Ecto neural progenitor cell (in vitro differentiated cells): ENCODE measurements around the gene HSD17B12.

Experiments
- DNase-seq: peaks from one replicate; pipeline ENCODE4 v3.0.0-alpha.2; 2018; ENCODE audit warnings: low spot score

The HSD17B12 gene

DNA sequence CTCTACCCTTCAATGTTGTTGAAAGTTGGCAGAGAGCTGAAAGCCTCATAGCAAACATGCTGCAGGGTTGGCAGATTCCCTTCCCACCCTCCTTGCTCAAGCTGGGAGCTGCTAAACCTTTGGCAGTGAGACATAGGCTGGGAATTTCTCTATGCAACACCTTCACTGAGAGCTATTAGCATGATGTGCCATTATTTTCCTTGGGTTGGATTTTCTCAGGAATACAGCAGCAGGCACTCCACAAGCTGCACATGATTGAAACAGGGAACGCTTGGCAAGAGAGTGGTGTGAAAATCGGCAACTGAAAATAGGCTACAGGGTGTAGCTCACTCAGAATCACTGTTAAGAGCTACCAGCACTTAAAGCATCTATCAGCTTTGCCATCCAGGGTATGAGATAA lies 190.5 kb downstream of the HSD17B12 start:
- no peak for DNase-seq

DNA sequence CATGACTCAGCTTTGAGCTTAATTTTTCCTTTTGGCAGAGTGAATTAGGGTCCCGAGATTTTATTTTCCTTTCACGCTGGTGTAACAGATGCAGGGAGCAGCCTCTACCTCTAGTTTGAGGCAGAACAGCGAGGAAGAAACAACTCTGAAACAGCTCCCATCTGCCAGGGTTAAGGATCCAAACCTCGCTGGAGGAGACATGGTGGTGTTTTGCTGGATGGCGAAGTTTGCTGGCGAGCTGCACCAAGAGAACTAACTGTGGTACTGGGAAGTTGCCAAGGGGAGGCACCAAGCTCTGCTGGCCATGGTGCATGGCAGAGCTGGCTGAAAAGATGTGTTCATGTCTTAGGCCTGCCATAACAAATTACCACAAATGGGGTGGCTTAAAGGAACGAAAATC lies 192.5 kb downstream of the HSD17B12 start:
- DNase-seq, result no peak

DNA sequence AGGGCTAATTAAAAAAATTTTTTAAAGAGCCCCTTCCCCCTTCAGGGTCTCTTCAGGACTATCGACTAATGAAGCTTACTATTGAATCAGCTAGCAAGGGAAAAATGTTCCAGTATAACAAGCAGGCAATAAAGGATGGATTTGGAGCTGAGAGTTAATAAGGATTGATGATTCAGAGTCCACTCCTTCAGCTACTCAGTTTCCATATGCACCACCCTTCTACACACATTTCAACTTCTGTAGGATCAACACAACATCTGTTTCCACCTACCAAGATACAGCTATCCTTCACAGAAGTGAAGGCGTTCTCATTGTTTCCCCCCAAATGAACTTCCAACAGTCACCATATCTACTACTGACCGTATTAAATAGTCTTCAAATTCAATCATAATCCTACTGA lies 193.5 kb downstream of the HSD17B12 start:
- DNase-seq, result no peak

DNA sequence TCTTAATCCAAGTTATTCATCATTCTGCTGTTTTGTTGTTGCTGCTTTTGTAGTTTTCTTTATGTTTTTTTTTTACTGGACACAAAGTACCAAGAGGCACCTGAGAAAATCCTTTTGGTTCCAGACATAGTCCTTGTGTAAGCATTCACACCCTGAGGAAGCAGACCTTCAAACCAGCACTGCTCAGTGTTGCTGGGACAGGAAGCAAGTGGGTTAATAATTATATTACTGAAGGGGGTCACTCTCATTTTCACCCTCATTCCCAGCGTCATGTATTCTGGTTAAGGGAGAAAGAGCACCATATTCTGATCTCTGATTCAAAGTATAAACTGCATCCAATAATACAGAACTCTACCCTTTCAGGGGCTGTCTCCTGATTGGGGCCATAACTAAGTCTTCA lies 194.2 kb downstream of the HSD17B12 start:
- no peak for DNase-seq

DNA sequence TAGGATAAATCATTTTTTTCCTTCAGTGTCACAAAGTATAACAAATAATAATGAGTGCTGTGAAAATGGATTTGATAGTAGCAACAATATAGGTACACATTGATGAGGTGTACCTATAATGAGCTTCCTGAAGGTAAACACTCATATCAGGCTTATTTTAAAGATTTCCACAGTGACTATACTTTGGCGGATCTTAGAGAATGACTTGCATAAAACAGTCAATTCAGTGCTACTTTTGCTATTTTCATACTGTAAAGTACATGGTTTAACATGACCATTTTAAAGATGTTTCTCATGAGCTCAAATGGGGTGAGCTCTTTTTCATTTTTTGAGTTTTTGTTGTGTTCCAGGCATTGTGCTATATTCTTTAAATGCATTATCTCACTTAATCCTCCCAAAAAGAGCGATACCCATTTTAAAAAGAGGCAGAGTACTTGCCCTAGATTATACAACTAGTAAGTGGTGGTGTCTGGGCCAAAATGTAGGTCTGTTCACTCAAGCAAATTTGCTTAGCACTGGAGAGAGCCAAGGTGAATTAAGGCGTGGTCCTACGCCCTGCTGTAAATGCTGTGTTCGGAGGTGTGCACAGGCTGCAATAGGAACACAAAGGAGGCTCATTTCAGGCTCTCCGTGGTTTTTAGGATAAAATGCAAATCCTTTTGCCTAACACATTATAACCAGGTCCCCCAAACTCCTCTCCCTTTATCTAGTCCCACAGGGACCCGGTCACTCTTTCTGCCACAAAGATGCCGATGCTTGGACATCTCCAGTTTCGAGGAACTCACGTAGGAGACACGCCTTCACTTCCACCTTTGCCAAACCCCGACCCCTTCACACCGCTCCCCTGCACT lies 199.5 kb downstream of the HSD17B12 start:
- DNase-seq, result no peak

DNA sequence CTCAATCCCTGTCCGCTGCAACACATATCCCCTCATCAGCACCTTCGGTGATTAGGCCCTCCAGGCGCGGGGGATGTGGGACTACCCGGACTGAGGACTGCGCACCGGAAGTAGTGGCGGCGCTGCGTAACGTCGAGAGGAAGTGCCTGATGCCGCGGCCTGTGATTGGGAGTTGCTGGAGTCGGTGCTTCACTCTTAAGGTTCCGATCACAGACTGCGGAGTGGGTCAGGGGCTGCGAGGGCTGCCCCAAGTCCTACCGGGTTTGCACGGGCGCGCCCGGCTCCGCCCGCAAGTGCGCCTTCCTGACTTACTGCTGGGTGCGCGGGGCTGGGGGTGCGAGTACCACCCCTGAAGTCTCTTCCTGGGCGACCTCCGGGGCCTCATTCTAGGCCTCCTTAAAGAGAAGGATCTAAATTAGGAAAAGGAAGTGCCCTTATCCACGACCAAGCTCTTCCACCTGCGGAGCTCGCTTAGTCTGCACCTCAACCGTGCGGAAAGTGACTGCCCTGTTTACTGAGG lies 200.2 kb downstream of the HSD17B12 start, which contains the start of gene ALKBH3:
TSS of gene ALKBH3 (plus strand) at position 192 of the 520 bp plus-strand sequence. CDS start 1,822 bp downstream, outside the sequence.
- DNase-seq, result peak; percentile 95

DNA sequence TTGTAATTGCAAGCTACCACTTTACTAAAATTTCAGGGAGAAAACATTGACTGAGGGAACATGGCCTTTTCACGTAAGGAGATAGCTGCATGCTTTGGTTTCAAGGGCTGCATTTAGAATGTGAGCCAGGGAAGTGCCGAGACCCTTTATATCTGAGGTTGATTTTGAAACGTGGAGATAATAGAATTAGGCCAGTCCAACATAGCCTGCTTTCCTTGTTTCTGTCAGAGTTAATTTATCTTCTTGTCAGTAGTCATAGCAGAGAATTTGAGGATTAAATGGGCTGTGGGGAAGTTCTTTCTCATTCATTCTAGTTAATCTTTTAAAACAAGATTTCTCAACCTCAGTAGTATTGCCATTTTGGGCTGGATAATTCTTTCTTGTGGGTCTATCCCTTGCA lies 212.3 kb downstream of the HSD17B12 start:
- DNase-seq, result no peak

DNA sequence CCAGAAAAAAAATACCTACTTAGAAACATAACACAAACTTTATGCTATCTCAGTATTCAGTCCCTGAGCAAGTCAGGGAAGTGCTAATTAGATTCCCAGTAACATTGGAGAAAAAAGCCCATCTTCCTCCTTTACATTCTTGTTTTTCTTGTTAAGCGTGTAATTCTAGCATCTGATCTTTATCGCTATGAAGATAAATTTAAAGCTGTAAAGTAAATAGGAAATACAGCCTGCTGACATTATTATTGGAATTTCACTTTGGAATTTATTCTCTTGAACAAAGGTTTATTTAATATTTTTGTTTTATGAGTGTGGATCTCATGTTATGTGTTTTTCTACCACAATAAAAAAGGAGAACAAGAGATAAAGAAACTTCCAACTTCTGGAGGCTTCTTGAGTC lies 214.0 kb downstream of the HSD17B12 start:
- DNase-seq, result no peak

DNA sequence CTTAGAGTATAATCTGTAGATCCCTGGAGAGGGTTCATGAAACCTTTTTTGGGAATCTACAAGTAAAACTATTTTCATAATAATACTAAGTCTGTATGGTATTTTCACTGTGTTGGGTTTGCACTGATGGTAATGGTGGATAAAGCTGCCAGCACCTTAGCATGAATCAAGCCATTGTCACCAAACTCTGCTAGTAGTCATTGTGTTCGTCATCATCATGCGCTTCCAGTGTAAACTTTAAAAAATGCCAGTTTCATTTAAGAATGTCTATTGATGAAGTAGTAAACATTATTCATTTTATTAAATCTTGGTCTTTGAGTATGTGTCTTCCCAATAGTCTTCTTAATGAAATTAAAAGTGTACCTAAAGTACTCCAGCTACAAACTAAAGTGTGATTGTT lies 215.1 kb downstream of the HSD17B12 start:
- no peak for DNase-seq

DNA sequence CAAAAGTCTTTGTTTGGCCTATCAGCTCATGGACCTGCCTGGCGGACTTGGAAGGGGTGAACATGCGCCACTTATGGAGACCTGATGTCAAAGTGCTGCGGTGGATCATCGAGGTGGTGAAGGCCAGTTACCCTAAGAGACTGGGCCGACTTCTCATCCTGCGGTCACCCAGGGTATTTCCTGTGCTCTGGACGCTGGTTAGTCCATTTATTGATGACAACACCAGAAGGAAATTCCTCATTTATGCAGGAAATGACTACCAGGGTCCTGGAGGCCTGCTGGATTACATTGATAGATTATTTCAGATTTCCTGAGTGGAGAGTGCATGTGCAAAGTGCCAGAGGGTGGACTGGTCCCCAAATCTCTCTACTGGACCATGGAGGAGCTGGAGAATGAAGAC lies 218.0 kb downstream of the HSD17B12 start:
- DNase-seq, result no peak

DNA sequence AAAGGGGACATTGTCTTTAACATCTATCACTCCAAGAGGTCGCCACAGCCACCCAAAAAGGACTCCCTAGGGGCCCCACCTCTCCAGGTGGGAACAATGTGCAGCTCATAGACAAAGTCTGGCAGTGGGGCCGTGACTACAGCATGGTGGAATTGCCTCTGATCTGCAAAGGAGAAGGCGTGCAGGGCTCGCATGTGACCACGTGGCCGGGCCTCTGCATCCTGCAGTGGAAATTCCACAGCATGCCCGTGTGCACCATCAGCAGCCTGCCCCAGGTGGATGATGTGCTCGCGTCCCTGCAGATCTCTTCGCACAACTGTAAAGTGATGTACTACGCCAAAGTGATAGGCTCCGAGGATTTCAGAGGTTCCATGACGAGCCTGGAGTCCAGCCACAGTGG lies 218.6 kb downstream of the HSD17B12 start:
- DNase-seq, result no peak

DNA sequence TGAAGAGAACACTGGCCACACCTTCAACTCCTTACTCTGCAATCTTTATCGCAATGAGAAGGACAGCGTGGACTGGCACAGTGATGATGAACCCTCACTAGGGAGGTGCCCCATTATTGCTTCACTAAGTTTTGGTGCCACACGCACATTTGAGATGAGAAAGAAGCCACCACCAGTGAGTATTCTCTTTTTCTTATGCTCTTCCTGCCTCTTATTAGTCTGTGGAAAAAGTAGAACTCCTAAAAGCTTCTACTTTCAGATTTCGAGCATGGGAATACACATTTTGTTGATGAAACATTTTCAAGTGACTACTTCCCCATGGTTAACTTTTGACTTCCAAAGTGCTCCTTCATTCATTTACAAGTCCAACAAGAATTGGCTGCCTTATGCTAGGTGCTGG lies 221.0 kb downstream of the HSD17B12 start:
- DNase-seq, result no peak

DNA sequence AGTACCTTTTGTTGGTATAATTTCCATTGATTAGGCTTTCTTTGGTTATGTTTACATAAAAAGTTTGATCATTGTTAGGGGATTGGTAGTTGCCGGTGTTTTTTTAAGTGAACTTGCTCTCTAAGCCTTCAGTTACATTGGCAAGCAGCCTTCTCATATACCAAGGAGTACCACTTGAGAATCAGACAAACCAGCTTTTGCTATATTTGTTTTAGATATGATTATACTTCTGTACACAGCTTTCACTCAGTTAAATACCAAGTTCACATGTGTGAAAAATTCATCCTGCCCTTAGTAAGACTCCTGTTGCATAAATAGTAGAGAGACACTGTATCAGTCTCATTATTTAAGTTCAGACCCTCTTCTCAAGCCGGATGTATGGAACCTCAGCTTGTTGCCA lies 222.5 kb downstream of the HSD17B12 start:
- no peak for DNase-seq

DNA sequence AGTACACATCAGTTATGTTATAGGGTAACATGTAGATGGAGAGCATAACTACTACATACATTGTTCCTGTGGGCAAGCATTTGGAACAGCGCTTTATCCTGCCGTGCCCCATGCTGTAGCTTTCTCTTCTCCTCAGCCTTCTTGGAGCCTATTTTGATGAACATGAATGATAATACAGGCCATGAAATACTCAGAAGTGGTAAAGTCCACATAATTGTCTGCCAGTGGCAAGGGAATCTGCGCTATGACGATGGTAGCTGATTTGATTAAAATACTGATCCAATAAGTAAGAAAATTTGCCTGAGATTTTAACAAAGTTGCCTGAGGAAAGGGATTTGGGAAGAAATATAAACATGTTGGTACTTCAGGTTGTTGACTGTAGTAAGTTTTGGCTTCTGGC lies 223.4 kb downstream of the HSD17B12 start:
- DNase-seq, result no peak

DNA sequence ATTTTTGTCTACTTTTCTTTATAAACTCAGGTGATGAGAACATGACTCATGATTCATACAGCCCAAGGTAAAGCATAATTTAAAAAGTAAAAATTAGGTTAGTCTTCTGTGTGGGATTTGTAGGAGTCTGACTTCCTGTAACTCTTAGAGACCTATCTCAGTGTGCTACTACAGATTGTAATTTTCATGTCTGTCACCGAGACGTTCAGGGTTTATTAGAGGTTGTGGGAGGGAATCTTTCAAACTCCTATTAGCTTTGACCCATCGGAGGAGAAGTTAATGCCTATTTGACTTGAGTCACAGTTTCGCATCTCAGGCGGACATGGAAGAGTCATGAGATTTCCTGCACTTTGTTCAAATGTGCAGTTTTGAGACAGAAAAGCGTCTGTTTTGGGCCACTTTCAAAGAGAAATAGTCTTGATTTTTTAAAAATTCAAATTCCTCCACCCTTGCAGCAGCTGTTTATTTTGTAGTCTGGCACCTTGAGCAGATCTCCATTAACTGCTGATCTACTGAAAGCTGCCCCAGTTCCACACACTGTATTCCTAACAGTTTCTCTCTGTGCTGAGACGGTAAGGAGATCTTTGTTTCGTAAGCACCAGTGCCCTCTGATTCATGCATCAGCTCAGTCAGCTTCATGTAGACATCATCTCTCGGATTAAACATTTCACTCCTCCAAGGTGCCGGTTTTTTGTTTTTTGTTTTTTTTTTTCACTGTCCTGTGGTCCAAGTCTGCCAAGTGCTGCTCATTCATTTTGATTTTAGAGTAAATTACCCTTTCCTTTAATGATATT lies 224.4 kb downstream of the HSD17B12 start:
- no peak for DNase-seq

DNA sequence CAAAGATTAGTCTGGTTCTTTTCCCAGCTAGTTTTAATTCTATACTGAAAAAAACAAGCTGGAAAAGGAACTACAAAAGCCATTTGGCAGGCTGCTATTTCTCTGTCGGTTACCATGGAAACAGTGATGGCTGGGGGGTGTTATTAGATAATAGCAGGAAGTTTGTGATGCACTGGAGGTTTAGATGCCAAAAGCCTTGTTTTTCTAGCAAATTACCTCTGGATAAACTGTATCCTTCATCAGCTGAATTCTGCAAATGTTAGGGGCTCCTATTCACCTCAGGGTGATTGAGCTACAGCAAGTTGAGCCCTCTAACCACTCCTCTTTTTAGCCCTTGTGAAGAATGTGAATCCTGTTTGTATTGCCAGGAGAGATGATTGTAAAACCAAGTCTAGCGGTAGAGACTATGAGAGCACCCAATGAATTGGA lies 225.3 kb downstream of the HSD17B12 start:
- no peak for DNase-seq
